Measurements from ENCODE around the gene RPTOR. TPM values are rescaled to one million over a fixed set of nuclear protein-coding genes. Genes with fewer than 3 reads are reported as not detected.
A peak's percentile ranks its signal among the peaks of the same experiment; 100 is the strongest.

Gene RPTOR
- total and polyA plus RNA-seq, 12 donors, result 7.9 to 30.3 (median 25.6) TPM

DNA sequence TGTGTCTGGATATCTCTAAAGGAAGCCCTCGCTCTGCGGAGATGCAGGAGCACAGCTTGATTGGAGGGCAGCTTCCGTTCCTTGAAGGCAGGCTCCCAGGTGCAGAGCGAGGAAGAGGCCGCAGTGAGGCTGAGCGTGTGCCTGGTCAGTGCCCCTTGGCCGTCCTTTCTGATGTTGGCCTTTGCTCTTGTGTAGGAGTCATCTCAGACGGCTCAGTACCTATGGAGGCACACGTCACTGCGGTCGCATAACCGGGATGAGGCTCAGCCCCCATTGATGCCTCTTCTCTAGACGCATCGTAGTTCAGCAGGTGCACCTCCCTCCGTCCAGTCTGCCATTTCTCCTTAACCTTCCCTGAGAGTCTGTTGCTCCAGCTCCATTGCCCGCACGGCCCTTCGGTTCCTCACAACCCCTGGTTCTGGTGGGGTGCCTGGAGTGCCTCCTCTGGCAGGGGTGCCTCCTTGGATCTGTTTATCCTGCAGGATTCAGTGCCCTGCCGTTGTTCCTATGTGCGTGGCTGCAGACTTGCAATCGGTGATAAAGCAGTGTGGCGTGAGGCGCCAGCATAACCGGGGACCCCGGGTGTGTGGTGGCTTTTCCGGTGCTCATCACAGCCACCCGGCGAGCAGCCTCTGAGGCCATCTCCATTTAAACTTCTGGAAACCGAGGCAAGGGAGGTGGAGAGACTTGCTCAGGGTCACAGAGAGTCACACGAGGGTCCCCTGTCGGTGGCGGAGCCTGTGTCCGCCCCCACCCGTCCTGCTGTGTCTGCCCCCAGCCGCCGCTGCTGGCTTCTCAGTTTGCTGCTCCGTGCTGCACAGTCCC lies 258.2 kb downstream of the RPTOR start:
- 96% methylated on average over 37 of the region's 37 CpGs for WGBS, 2 donors
- ATAC-seq, result no peak

DNA sequence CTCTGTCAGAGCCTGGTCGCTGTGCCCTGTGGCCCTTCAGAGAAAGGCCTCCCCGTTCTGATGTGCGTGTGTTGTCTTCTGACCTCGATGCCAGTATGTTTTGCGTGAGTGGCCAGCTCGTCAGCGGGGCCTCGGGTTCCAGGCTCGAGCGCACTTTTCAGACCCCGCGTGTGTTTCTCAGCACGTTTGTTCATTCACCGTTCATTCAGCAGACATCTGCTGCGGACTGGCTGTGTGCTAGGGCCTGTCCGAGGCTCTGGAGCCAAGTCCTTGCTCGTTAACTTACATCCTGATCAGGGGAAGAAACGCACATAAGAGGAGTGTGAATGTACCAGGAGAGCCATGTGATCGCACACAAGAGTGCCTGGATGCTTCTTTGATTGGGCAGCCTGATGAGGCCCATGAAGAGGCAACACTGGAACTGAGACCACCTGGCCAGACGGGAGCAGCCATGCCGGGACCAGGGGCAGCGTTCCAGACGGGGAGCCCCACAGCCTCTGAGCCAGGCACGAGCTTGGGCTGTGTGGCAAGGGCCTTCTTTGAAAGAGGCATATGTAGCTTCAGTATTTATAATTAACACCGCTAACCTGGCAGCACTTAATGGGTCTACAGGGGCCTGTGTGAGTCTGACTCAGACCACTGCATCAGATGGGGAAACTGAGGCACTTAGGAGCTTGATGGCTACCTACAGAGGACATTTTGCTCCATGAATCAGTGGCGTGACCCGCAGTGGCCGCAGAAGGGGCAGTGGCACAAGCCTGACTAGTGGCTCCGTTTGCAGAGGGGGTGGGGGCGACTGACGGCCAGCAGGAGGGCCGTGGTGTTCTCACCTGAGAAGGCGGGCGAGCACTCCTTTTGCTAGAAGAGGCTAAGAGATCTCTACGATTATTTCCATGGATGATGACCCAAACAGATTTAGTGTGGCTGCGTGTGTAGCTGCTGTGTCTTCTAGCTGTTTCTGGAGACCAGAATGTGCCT lies 259.1 kb downstream of the RPTOR start:
- no peak overlapping the region for H3K4me3 ChIP-seq
- peaks cover 0 to 14% (median 0%) of the 10 kb centered on the region in 9 donors for H3K36me3 ChIP-seq
- 94 to 95% methylated on average over 36 of the region's 36 CpGs for WGBS, 2 donors
- no peaks in the 10 kb centered on the region for H3K27me3 ChIP-seq
- peaks cover 0 to 22% (median 14%) of the 10 kb centered on the region in 11 donors for H3K9me3 ChIP-seq
- DNase-seq, result no peak
- no peak overlapping the region for H3K27ac ChIP-seq
- H3K4me1 ChIP-seq, result no peaks in the 10 kb centered on the region
- ATAC-seq, result peak in 1 of 8 donors; percentile 11
- intact Hi-C loops (cut with DNase I), result no loop called here
- TF ChIP-seq, protein P1, sequence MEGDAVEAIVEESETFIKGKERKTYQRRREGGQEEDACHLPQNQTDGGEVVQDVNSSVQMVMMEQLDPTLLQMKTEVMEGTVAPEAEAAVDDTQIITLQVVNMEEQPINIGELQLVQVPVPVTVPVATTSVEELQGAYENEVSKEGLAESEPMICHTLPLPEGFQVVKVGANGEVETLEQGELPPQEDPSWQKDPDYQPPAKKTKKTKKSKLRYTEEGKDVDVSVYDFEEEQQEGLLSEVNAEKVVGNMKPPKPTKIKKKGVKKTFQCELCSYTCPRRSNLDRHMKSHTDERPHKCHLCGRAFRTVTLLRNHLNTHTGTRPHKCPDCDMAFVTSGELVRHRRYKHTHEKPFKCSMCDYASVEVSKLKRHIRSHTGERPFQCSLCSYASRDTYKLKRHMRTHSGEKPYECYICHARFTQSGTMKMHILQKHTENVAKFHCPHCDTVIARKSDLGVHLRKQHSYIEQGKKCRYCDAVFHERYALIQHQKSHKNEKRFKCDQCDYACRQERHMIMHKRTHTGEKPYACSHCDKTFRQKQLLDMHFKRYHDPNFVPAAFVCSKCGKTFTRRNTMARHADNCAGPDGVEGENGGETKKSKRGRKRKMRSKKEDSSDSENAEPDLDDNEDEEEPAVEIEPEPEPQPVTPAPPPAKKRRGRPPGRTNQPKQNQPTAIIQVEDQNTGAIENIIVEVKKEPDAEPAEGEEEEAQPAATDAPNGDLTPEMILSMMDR (IDR thresholded peaks at IDR 0.05), result no peak

More for the DNA sequence above, 258.2 kb downstream of the RPTOR start:
- Histone ChIP-seq H3K4me1 (no peaks in the 10 kb centered on the region), H3K9me3 (peaks cover 0 to 21% (median 14%) of the 10 kb centered on the region in 11 donors), H3K4me3 (no peak overlapping the region), H3K27me3 (no peaks in the 10 kb centered on the region), H3K36me3 (peaks cover 0 to 14% (median 0%) of the 10 kb centered on the region in 9 donors), H3K27ac (no peak overlapping the region)
- TF ChIP-seq, protein P1 (IDR thresholded peaks at IDR 0.05), result no peak
- DNase-seq, result no peak
- intact Hi-C loops (cut with DNase I), result no loop called here

DNA sequence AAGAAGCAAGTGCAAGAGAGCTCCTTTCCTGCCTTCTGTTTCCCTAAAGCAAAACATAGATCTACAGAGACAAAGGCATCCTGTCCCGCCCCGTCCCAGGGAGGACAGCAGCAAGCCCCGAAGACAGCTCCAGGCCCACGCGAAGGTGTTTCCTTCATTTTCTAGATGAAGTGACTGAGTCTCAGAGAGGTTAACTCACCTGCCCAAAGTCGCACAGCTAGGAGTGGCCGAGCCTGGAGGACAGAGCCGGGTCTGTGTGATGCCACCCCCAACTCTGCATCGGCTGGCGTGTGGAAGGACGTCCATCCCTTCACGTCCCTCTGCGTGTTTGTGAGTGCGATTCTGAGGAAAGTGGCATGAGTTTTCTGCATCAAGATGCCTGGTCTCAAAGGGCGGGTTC lies 259.8 kb downstream of the RPTOR start:
- H3K4me3 ChIP-seq, result no peak overlapping the region
- no peak for ATAC-seq
- TF ChIP-seq, protein P1 (IDR thresholded peaks at IDR 0.05), result no peak
- DNase-seq, result no peak
- H3K9me3 ChIP-seq, result peaks cover 0 to 22% (median 14%) of the 10 kb centered on the region in 11 donors
- WGBS, 2 donors, result 92 to 93% methylated on average over 15 of the region's 15 CpGs
- H3K36me3 ChIP-seq, result peaks cover 0 to 14% (median 0%) of the 10 kb centered on the region in 9 donors
- intact Hi-C loops (cut with DNase I), result no loop called here
- no peaks in the 10 kb centered on the region for H3K4me1 ChIP-seq
- no peak overlapping the region for H3K27ac ChIP-seq
- H3K27me3 ChIP-seq, result no peaks in the 10 kb centered on the region
